GM19239 (cell line): ENCODE results near the gene TANGO2.

ENCODE experiments used
- DNase-seq: peaks from one replicate; pipeline ENCODE4 v3.0.0; 2011; ENCODE audit warnings: low spot score; ENCODE audit not compliant: insufficient read length
- FAIRE-seq: peaks from 2 replicates; lab custom pipeline; 2011; peaks lifted over from hg19 to GRCh38; lab: Jason Lieb, UNC

Gene TANGO2

DNA sequence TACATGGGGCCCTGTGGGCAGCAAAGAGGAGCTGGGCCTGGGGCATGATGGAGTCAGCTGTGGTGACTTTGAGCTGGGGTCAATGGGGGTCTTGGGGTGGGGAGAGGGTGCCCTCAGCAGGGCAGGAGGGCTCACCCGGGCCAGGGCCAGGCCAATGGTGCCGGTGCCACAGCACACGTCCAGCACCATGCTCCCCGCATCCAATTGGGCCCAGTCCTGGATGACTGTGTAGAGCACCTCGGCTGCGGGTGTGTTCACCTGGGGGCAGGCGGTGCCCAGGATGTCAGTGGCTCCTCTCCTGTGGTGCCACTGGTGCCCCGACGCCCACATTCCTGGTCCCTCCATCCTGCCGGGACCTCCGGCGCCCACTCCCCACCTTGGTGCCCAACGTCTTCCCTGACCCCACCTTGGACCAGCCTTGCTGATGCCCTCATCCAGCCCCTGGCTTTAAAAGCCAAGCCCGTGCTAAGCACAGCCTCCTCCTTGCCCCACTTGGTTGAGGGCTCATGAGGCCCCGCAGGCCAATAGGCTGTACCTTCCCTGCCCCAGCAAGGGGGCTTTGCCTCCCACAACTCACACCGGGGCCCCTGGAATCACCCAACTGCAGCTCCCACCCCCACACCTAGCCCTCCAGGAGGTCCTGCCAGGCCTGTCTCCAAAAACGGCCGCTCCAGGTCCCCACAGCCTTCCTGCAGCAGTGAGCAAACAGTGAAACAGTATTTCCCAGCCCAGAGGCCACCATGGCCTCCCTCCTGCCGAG, 92.8 kb downstream of the TANGO2 start:
- DNase-seq (no peak), FAIRE-seq (no peak)

DNA sequence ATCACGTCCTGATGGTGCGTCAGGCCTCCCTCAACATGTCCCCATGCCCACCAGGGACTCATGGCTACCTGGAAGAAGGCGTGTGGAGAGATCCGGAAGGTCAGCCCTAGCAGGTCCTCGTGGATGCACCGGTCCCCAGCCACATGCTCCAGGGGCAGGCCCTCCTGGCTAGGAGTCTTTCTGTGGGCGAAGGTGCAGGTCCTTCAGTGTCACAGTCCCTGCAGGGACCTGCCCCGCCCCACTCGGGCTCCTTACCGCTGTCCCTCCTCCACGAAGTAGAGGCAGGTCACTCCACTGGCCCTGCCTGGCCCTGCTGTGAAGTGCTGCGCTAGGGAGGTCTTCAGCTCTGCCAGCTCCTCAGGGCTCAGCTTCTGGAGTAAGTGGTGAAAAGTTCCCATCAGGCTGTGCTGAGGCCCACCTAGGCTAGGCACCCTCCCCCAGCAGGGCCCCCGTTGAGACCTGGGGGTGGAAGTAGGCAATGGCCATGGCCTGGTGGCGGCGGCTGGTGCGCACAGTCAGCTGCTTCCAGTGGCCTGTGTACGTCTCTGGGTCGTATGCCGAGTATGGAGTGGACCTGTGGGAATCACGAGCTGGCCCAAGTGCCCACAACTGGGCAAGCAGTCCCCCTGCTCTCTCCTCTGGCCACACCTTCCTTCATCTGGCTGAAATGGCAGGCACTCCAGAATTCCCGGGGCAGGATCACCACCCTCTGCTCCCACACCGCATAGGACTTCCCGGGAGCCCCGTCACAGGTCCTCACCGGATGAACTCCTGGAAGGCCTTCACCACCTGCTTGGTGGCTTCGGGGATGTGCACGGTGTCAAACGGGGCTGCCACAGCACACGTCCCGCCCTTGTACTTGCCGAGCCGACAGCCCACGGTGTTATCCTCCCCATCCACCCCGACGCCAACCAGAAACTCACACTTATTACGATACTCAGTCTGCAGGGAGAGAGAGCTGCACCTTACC, 93.9 kb downstream of the TANGO2 start:
- DNase-seq = no peak
- FAIRE-seq = no peak

- no peak for DNase-seq
- FAIRE-seq = no peak
Measured at GRCh38 chr22:20115691-20116375, 94.9 kb downstream of the TANGO2 start, which contains the start of gene RANBP1. Gene RANBP1, plus strand, starts transcription at chr22:20116104. Its CDS starts 81 bp downstream, at chr22:20116185.

DNA sequence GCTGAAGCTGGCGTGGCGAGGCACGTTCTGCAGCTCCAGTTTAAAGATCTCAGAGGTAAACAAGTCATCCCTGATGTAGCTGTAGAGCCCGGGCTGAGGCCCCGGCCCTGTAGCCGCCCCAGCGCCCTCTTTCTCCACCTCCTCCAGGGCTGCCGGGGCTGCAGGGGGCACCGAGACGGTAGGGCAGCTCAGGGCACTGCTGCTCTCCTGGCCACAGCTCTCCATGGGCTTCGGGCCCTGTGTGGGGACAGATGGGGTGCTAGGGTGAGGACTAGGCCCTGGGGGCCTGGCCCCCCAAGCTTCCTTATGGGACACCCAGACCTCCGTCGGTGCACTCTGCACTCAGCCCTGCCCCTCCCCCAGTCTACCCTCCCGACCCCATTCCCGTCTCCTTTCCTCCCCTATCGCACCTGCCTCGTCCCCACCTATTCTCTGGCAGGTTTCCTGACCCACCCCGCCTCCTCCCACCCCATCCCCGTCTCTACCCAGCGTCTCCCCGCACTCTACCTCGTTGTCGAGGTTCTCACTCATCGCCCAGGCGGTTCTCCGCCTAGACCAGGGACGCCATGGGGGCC, 95.6 kb downstream of the TANGO2 start:
- FAIRE-seq (no peak), DNase-seq (no peak)
